Measurements from ENCODE around the gene TMOD3.
"Not testable (repeated sequence)": the region's sequence is repeated elsewhere in the genome, so short reads cannot be mapped to it uniquely, and the experiment has no call there.

Gene TMOD3

DNA sequence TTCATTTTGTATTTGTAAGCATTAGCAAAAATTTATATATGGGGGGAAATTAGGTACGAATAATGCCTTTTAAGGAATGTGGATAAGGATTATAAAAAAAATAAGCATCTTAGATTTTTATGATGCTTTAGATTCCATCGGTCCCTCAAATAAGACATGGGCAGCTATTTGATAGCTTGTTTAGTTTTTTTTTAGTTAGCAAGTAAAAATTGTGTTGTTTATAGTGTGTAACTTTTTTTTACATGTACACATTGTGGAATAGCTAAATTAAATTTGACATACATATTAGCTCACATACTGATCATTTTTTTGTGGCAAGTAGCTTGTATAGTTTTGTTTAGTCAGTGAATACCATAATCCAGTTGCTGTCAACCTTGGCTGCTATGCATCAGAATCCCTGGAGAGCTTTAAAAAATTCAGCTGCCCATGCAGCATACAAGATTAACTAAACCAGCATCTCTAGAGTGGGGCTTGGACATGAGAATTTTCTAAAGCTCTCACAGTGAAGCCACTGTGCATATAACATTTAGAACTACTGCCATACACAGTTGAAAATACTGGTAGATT is 53.9 kb downstream of the TMOD3 start:
- DNase-seq (ENCODE audit: low spot score), result no peak
- in situ Hi-C loops (cut with MboI; ENCODE audit: low pct_unique_long_range_greater_than_20kb, low sequenced_read_pairs, unreplicated experiment), result no loop called here

DNA sequence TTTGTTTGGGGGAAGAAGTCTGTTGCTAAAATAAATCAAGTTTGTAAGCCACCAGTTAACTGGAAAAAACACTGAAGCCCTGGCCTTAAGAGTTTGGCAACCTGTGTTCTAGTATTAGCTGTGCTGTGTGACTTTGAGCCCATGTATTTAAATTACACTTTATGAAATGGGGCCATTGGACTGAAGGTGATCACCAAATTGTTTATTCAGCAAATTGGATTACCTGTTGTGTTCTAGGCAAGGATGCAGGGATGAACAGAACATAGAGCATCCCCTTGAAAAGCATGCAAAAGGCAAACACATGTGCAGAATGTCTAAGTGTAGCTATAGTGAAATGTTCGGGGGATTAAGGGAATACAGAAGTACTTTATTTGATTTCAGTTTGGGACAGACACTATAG is 54.6 kb downstream of the TMOD3 start:
- TF ChIP-seq, protein P1, sequence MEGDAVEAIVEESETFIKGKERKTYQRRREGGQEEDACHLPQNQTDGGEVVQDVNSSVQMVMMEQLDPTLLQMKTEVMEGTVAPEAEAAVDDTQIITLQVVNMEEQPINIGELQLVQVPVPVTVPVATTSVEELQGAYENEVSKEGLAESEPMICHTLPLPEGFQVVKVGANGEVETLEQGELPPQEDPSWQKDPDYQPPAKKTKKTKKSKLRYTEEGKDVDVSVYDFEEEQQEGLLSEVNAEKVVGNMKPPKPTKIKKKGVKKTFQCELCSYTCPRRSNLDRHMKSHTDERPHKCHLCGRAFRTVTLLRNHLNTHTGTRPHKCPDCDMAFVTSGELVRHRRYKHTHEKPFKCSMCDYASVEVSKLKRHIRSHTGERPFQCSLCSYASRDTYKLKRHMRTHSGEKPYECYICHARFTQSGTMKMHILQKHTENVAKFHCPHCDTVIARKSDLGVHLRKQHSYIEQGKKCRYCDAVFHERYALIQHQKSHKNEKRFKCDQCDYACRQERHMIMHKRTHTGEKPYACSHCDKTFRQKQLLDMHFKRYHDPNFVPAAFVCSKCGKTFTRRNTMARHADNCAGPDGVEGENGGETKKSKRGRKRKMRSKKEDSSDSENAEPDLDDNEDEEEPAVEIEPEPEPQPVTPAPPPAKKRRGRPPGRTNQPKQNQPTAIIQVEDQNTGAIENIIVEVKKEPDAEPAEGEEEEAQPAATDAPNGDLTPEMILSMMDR (IDR thresholded peaks at IDR 0.05; ENCODE audit: extremely low read depth, insufficient read depth, missing control alignments), result no peak
- no peak for DNase-seq (ENCODE audit: low spot score)
- in situ Hi-C loops (cut with MboI; ENCODE audit: low pct_unique_long_range_greater_than_20kb, low sequenced_read_pairs, unreplicated experiment), result no loop called here

More for the DNA sequence above, 53.9 kb downstream of the TMOD3 start:
- TF ChIP-seq, protein P1 (IDR thresholded peaks at IDR 0.05; ENCODE audit: extremely low read depth, insufficient read depth, missing control alignments), result no peak

DNA sequence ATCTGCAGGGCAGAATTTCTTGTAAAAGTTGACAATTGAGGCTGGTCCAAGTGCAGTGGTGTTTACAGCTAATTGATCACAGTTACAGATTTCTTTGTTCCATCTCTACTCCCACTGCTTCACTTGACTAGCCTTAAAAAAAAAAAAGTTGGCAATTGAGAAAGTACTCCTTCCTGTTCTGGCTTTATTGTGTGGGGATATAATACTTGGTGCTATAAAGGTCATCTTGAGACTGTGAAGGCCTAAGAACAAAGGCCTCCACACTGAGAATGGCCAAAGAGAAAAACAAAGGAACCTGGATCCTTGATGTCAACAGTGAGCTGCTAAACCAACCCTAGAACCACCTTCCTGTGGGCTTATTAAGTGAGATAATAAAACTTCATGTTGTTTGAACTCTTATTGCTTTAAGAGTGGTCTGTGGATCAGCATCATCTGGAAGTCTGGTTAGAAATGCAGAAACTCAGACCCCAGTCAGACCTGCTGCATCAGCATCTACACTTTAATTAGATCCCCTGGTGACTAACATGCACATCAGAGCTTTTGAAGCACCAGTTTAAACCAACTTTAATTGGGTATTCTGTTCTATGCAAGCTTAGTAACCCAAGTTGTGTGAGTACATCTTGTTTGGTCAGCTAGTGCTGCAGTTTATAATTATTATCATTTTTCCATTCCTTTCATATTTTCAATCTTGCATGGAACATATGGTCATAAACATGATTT is 55.2 kb downstream of the TMOD3 start:
- TF ChIP-seq, protein P1 (IDR thresholded peaks at IDR 0.05; ENCODE audit: extremely low read depth, insufficient read depth, missing control alignments), result no peak
- in situ Hi-C loops (cut with MboI; ENCODE audit: low pct_unique_long_range_greater_than_20kb, low sequenced_read_pairs, unreplicated experiment), result no loop called here
- no peak for DNase-seq (ENCODE audit: low spot score)

DNA sequence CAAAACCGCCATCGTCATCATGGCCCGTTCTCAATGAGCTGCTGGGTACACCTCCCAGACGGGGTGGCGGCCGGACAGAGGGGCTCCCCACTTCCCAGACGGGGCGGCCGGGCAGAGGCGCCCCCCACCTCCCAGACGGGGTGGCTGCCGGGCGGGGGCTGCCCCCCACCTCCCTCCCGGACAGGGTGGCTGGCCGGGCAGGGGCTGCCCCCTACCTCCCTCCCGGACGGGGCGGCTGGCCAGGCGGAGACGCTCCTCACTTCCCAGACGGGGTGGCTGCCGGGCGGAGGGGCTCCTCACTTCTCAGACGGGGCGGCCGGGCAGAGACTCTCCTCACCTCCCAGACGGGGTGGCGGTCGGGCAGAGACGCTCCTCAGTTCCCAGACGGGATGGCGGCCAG is 56.3 kb downstream of the TMOD3 start:
- in situ Hi-C loops (cut with MboI; ENCODE audit: low pct_unique_long_range_greater_than_20kb, low sequenced_read_pairs, unreplicated experiment); DNase-seq (ENCODE audit: low spot score): not testable (repeated sequence)

DNA sequence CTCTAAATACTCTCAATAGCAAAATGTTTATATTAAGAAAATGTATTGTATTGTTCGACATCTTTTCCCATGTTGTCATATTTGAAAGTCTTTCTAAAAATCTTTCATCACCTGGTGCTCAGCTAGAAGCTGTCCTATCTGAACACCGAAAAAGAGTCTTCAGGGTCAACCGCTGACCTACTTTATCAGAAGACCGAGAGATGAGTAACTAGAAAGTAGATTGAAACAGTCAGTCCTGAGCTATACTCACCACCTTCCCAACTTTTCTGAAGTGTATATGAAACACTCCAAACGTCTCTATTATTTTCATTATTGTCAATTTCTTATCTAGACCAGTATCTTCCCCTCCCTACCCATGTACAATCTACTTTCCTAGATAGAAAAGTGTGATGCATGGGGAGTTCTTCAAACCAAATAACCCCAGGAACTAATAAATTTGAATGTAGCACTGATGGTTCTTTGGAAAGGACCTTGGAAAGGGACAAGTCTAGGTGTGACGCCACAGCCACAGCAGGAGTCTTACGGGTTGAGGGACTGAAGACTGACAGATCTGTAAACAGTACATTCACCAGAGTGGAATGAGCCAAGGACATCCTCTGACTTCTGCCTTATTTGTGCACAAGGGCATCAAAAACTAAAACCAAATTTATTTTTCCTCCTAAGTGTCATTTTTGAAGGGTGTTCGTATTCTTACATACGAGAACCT is 58.6 kb downstream of the TMOD3 start:
- TF ChIP-seq, protein P1 (IDR thresholded peaks at IDR 0.05; ENCODE audit: extremely low read depth, insufficient read depth, missing control alignments), result no peak
- DNase-seq (ENCODE audit: low spot score), result no peak
- in situ Hi-C loops (cut with MboI; ENCODE audit: low pct_unique_long_range_greater_than_20kb, low sequenced_read_pairs, unreplicated experiment), result no loop called here

DNA sequence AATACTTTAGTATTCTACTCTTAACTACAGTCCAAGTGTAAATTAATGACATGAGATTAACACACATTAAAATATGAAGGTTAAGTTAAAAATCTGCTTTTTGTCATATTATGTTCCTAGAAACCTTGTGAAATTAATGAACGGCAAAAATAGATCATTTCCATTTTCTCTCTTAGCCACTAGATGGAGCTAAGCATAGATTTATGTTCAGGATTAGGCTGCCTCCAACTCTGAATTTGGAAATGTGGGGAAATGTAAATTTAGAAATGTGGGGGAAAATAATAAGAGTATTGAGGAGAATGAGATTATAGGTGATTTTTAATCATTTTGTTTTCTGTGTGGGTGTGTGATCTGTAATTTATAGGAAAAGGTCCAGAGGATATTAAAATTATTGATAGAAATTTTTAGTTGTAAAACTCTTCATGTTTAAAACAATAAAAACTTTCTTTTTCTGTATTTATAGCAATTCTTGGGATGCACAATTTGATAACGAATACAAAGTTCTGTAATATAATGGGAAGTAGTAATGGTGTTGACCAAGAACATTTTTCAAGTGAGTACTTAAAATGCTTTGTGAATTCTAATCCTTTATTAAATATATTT is 59.2 kb downstream of the TMOD3 start:
- peak; percentile 51 for DNase-seq (ENCODE audit: low spot score)
- TF ChIP-seq, protein P1 (IDR thresholded peaks at IDR 0.05; ENCODE audit: extremely low read depth, insufficient read depth, missing control alignments), result peak; percentile 63
- in situ Hi-C loops (cut with MboI; ENCODE audit: low pct_unique_long_range_greater_than_20kb, low sequenced_read_pairs, unreplicated experiment), result no loop called here
